ENCODE data around the gene SLC25A10.
"Not testable (repeated sequence)": the region's sequence is repeated elsewhere in the genome, so short reads cannot be mapped to it uniquely, and the experiment has no call there.

The SLC25A10 gene

DNA sequence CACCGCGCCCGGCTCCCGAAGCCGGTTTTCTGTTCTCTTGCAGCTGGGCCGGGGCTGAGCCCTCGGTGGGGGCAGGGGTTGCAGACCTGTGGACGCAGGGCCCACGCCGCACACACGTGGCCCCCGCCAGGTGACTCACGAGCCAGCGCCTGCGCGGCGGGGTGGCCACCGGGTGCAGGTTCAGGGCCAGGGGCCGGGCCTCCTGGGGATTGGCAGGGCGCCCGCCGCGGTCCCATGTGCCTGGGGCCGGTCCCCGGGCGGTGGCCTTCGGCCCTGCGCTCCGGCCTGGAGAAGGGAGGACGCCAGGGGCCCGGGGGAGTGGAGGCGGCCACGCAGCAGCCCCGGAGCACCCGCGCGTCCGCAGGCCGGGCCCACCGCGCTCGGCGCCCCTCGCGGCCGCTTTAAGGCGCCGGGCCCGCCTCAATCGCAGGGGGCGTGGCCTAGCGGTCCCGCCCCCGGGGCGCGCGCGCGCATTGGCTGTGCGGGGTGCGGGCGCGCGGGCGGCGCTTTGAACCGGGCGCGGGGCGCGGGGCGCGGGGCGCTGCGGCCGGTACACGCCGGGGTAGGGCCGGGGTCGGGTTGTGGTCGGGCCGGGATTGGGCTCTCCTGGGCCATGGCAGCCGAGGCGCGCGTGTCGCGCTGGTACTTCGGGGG is at the start of gene SLC25A10:
Gene SLC25A10 (plus strand): TSS at position 471 of the 654 bp plus-strand sequence. CDS start 143 bp downstream, at position 614.
- DNase-seq (ENCODE audit: low read depth): peak; percentile 81

DNA sequence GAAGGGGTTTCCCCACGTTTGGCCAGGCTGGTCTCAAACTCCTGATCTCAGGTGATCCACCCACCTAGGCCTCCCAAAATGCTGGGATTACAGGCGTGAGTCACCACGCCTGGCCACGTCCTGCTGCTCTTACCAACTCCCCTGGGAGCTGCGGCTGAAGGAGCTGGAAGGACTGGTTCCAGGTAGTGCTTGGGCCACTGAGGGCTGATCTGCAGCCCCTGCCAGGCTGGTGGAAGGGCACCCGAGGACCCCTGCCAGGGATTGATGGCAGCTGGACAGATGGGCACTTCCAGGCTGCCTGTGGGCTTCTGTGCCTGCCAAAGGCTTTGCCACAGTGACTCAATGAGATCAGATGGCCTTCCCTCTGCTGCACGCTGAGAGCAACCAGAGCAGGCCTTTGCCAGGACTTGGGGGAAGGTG is 48.0 kb upstream of the SLC25A10 start:
- DNase-seq (ENCODE audit: low read depth): no peak

DNA sequence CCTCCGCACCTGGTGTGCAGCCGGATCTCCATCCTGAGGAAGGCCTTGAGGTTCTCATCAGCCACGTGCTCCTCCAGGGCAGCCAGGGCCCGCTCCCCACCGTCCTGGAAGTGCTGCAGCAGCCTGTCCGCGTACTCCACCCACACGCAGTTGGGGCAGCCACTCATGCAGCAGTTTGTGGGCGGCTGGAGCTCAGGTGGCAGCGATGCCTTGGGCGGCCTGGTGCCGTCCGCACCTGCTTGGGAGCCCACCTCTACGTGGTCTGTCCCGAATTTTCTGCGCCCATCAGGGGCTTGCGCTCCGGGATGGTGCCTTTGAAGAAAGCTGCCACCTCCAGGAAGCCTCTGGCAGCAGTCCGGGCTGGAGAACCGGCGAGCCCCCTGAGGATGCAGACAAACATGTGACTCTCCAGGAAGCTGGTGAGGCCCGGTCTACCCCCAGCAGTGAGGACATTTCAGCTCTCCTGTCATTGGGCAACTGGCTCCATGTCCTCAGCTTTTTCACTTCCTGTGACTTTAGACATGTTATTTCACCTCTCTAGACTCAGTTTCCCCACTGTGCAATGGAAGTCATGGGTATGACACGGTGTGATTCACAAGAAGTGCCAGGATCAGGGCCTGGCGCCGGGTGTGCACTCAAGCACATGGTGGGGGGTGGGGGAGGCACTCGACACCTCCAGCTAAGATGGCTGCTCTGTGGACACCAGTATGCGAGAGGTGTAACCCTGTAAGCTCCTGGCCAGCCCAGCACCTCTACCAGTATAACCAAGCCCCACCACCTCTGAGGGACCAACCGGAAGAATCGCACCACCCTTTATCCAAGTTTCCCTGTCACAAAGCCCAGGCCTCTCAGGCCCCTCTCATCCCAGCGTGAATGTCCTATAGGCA is 46.6 kb upstream of the SLC25A10 start:
- peak; percentile 58 for DNase-seq (ENCODE audit: low read depth)

DNA sequence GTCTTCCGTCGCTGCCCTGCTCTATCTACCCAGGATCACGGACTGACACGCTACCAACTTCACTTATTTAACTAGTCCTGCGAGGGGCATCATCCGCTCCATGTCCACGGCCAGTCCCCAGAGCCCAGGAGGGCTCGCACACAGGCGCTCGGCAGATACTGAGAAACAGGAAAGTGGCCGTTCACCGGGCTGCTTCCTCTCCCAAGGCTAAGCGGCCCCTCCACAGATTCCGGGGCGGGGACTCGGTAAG is 46.1 kb upstream of the SLC25A10 start:
- no peak for DNase-seq (ENCODE audit: low read depth)

DNA sequence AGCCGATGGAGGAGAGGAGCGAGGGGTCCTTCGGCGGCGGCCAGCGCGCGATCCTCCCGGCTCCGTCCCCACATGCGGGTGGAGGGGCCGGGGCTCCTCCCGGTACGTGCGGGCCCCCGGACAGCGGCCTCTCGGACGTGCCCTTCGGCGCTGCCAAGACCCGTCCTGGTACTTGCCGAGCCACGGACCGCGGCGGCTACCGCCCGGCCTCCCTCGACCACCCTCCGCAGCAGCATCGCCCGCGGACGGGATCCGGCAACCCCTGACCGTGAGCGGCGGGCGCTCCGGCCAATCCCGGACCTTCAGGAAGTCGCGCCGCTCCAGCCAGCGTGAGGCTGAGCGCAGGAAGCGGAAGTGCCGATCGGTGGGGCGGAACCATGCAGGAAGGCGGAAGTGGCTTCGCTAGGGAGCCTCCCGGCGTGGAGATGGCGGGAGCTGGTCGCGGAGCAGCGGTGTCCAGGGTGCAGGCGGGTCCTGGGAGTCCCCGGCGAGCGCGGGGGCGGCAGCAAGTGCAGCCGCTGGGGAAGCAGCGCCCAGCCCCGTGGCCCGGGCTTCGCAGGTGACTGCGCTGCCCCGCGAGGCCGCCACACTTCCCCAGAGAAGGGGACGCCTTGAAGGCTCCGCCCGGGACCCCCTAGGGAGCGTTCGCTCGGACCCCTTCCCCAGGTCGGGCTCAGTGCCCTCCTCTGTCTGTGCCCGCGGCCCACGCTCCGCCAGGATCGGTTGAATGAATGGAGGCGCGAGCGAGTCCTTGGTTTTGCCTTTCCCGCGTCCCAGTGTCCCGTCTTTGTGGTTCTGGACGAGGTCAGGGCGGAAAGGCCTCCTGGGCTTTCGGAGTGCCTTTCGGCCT is 45.5 kb upstream of the SLC25A10 start, which contains the start of the genes CCDC137 and OXLD1:
Gene CCDC137 (plus strand): TSS at position 396 of the 850 bp plus-strand sequence. CDS start 30 bp downstream, at position 426.
Gene OXLD1 (minus strand): TSS at position 264 of the 850 bp plus-strand sequence. CDS start 28 bp downstream, at position 236.
- peak; percentile 90 for DNase-seq (ENCODE audit: low read depth)

DNA sequence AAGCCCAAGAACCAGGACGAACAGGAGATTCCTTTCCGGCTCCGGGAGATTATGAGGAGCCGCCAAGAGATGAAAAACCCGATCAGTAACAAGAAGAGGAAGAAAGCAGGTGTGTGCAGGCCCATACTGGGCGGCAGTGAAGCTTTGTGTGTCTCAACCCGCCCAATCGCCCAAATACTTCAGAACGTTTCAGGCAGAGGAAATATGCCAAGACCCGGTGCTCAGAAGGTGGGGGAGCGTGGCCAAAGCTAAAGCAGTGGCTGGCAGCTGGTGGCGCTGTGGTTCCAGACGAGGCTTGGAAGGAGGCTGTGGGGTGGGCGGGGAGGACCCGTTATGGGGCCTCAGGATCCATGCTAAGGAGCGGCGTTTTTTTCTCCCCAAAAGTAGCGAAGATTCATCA is 44.3 kb upstream of the SLC25A10 start:
- no peak for DNase-seq (ENCODE audit: low read depth)

DNA sequence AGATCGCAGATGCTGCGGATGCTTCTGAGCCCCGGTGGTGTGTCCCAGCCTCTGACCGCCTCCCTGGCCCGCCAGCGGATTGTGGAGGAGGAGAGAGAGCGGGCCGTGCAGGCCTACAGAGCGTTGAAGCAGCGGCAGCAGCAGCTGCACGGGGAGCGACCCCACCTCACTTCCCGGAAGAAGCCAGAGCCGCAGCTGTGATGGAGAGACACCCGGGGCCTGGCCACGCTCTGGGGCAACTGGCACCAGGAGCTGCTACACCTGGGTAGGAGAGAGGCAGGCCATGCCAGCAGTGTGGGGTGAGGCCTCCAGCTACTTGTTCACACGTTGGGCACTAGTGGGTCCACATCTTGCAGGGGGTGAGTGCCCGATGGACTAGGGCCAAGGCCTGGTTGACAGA is 39.6 kb upstream of the SLC25A10 start:
- no peak for DNase-seq (ENCODE audit: low read depth)

- no peak for DNase-seq (ENCODE audit: low read depth)
Measured at GRCh38 chr17:81672954-81673353, 39.1 kb upstream of the SLC25A10 start.

DNA sequence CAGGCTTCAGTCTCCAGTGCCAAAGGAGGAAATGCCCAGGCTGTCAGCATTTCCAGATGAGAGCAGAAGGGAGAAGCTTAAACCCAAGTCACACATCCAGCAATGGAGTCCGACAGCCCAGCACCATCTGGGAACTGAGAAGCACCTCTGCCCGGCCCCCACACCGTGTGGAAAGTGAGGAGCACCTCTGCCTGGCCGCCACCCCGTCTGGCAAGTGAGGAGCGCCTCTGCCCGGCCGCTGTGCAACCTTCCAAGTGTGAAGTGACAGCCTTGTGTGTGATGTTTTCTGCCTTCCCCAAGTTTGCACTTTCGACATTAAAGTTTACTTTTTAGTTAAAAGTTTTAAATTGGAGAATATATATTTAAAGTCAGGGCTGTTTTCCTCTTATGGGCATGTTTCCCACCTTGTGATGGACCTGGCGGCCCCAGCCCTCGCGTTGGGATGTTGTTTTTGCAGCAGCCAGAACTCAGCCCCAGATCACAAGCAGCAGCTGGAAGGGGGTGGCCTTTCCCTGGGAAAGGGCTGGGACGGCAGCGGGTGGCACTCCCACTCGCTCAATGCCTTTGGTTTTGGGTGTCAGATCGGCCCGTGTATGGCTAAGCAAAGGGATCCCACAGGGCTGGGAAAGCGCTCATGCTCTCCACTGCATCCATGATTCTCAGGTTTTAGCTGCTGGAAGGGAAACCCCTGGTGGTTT is 38.4 kb upstream of the SLC25A10 start:
- no peak for DNase-seq (ENCODE audit: low read depth)

- DNase-seq (ENCODE audit: low read depth): not testable (repeated sequence)
Measured at GRCh38 chr17:81675515-81676221, 36.4 kb upstream of the SLC25A10 start.

GRCh38 chr17:81676906-81677305 is 35.2 kb upstream of the SLC25A10 start:
- DNase-seq (ENCODE audit: low read depth): no peak

- no peak for DNase-seq (ENCODE audit: low read depth)
Measured at GRCh38 chr17:81680150-81680549, 31.9 kb upstream of the SLC25A10 start.

- no peak for DNase-seq (ENCODE audit: low read depth)
Measured at GRCh38 chr17:81681672-81682071, 30.4 kb upstream of the SLC25A10 start.

DNA sequence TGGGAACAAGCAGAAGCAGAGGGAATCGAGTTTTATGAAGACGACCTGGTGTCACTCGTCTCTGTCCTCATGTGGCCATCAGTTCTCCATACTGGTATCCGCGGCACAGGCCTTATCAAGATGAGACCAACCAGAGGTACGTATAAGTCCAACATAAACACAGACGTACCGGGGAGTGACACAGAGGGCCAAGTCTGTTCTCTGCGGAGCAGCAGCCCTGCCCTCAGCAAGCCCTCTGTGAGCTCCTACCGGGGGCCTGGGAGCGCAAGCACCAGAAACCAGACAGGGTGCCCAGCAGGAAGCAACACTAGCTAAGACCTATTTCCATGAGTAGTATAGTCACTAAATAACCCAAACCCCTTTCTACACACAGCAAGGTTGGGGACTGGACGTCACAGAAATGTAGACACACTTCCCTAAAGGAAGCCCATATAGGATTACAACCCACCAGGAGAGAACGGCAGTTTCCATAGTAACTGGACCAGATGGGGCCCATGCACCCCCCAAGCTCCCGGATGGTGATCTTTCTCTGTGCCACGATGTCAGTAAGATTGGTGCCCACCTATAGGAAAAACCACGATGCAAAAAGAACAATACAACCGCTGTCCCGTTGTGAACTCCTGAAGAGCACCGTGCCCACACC is 29.4 kb upstream of the SLC25A10 start:
- DNase-seq (ENCODE audit: low read depth): no peak

DNA sequence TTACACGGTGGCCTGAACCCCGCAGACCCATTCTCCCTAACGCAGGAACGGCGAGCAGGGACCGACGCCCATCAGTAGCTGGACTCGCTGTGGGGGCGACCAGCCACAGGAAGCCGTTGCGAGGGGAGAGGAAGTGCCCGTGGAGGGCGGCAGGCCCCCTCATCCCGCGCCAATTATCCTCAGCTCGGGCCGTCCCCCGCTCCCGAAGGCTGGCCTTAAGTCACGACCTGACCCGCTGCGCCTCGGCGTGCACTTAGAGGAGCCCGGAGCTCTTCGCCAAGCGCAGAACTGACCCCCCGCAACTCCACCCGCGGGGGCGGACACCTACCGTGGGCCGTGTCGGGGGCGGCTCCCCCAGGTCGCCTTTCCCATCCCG is 28.9 kb upstream of the SLC25A10 start:
- DNase-seq (ENCODE audit: low read depth): no peak

DNA sequence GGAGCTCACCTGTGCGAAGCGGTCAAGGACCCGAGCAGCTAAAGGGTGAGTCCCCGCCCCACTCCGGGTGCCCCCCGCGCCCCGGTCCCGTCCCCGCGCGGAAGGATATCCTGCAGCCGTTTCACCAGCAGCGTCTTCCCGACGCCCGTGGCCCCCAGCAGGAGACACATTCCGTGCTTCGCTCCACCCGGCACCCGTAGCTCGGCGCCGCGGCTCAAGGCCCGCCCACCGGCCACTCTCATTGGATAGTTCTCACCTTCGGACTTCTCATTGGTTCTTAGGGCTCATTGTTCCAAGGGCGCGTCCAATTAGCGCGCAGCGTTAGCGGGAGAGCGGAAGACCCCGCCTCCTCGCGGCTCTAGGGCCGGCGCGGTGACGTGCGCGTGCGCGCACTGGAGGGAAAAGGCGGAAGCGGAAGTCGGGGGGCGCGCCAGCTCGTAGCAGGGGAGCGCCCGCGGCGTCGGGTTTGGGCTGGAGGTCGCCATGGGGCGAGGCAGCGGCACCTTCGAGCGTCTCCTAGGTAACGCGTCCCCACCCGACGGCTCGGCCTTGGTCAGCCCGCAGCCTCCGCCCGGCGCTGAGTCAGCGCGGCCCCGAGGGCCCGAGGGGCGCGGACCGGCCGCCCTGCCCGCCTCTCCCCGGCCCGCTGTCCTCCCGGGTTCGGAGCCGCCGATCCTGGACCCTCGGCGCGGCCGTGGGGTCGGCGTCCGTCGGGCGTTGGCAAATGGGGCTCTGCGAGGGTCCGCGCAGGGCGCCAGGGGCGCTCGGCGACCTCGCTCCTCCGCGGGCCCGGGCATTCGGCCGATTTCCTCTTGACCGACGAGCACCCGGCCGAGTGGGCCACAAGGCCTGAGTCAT is 28.3 kb upstream of the SLC25A10 start, which contains the start of the genes ARL16 and HGS:
Gene ARL16 (minus strand): TSS at position 214 of the 858 bp plus-strand sequence. CDS start 44 bp downstream, at position 170.
Gene HGS (plus strand): TSS at position 428 of the 858 bp plus-strand sequence. CDS start 56 bp downstream, at position 484.
- DNase-seq (ENCODE audit: low read depth): peak; percentile 98

- no peak for DNase-seq (ENCODE audit: low read depth)
Measured at GRCh38 chr17:81684442-81684911, 27.6 kb upstream of the SLC25A10 start.

DNA sequence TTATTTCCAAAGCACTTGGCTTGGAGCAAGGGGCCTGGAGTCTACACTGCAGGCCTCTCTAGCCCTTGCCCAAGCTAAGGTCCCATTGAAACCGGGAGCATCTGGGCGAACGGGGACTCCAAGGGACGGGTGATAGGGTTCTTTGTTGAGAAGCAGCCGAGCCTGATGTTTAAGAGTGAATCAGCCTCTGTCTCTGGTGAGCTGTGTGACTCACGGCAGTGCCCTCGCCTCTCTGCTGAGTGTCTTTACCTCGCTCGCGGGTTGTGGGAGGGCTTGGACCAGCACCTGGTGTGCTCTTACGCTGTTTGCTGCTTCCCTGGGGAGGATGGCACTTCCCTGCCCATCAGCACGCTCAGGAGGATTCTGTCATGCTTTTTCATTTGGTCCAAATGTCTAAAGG is 27.0 kb upstream of the SLC25A10 start:
- peak; percentile 45 for DNase-seq (ENCODE audit: low read depth)

GRCh38 chr17:81686614-81687013 is 25.5 kb upstream of the SLC25A10 start:
- DNase-seq (ENCODE audit: low read depth): no peak
